ENCODE measurements around the gene HOXD4. TPM values are rescaled to one million over a fixed set of nuclear protein-coding genes. Genes with fewer than 3 reads are reported as not detected.

The HOXD4 gene
- total RNA-seq, 4 donors from 2014 or later, result 1.5 to 20.7 (median 6.4) TPM

- no peak for TF ChIP-seq CTCF (IDR thresholded peaks at IDR 0.05; ENCODE audit: low read depth)
Observed at GRCh38 chr2:176147800-176148496, 3.4 kb upstream of the HOXD4 start.

- TF ChIP-seq CTCF (IDR thresholded peaks at IDR 0.05; ENCODE audit: low read depth), result no peak
Observed at GRCh38 chr2:176148751-176149421, 2.5 kb upstream of the HOXD4 start.

- no peak for TF ChIP-seq CTCF (IDR thresholded peaks at IDR 0.05; ENCODE audit: low read depth)
Observed at GRCh38 chr2:176149481-176149938, 1.8 kb upstream of the HOXD4 start.

GRCh38 chr2:176149939-176150583 lies 1.3 kb upstream of the HOXD4 start:
- TF ChIP-seq CTCF (IDR thresholded peaks at IDR 0.05; ENCODE audit: low read depth), result no peak

GRCh38 chr2:176150584-176151441 lies 537 bp upstream of the HOXD4 start:
- no peak for TF ChIP-seq CTCF (IDR thresholded peaks at IDR 0.05; ENCODE audit: low read depth)

- TF ChIP-seq CTCF (IDR thresholded peaks at IDR 0.05; ENCODE audit: low read depth), result no peak
Observed at GRCh38 chr2:176152350-176153181, 1.2 kb downstream of the HOXD4 start.

Data from subcutaneous adipose tissue (tissue), 4 donors.